ENCODE data around the gene SEL1L3. TPM values are rescaled to one million over a fixed set of nuclear protein-coding genes. Genes with fewer than 3 reads are reported as not detected.
A peak's percentile ranks its signal among the peaks of the same experiment; 100 is the strongest.

Gene SEL1L3
- total and polyA plus RNA-seq, 7 donors = 1.0 to 4.3 (median 1.6) TPM

- Histone ChIP-seq H3K9me3 (no peaks in the 10 kb centered on the region), H3K27ac (no peak overlapping the region), H3K27me3 (ENCODE audit: insufficient read depth in 3 of 3, low read length in 2 of 3) (no peaks in the 10 kb centered on the region), H3K4me3 (no peak overlapping the region), H3K36me3 (ENCODE audit: insufficient read depth in 1 of 2, low read depth in 1 of 2) (no peaks in the 10 kb centered on the region), H3K4me1 (no peaks in the 10 kb centered on the region)
- ATAC-seq (no peak), DNase-seq (no peak)
- 61 to 66% (median 65%) methylated on average over 3 of the region's 3 CpGs for WGBS, 3 donors
- intact Hi-C loops (cut with DNase I) = no loop called here
- TF ChIP-seq, protein P1, sequence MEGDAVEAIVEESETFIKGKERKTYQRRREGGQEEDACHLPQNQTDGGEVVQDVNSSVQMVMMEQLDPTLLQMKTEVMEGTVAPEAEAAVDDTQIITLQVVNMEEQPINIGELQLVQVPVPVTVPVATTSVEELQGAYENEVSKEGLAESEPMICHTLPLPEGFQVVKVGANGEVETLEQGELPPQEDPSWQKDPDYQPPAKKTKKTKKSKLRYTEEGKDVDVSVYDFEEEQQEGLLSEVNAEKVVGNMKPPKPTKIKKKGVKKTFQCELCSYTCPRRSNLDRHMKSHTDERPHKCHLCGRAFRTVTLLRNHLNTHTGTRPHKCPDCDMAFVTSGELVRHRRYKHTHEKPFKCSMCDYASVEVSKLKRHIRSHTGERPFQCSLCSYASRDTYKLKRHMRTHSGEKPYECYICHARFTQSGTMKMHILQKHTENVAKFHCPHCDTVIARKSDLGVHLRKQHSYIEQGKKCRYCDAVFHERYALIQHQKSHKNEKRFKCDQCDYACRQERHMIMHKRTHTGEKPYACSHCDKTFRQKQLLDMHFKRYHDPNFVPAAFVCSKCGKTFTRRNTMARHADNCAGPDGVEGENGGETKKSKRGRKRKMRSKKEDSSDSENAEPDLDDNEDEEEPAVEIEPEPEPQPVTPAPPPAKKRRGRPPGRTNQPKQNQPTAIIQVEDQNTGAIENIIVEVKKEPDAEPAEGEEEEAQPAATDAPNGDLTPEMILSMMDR (IDR thresholded peaks at IDR 0.05) = no peak
Measured at GRCh38 chr4:25703731-25704388, 158.9 kb downstream of the SEL1L3 start.

GRCh38 chr4:25702848-25703247 lies 159.9 kb downstream of the SEL1L3 start:
- Histone ChIP-seq H3K4me3 (no peak overlapping the region), H3K27me3 (ENCODE audit: insufficient read depth in 3 of 3, low read length in 2 of 3) (no peaks in the 10 kb centered on the region), H3K27ac (no peak overlapping the region), H3K36me3 (ENCODE audit: insufficient read depth in 1 of 2, low read depth in 1 of 2) (no peaks in the 10 kb centered on the region), H3K9me3 (no peaks in the 10 kb centered on the region), H3K4me1 (no peaks in the 10 kb centered on the region)
- intact Hi-C loops (cut with DNase I) = no loop called here
- TF ChIP-seq, protein P1 (IDR thresholded peaks at IDR 0.05) = no peak
- no peak for ATAC-seq
- WGBS, 3 donors = 22 to 28% (median 23%) methylated on average over 5 of the region's 5 CpGs
- peak in 1 of 2 donors; percentile 15 for DNase-seq

DNA sequence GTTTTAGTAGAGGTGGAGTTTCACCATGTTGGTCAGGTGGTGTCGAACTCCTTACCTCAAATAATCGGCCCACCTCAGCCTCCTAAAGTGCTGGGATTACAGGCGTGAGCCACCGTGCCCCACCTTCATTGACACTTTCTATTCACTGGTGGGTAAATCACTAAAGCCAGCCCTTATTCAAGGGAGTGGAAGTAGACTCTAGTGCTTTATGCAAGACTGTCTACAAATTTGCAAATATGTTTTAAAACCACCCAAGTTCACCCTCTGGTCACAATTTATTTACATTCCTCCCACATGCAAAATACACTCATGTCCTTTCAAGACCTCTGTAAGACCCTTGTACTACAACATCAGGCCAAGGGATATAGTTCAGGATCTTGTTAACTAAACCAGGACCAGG lies 162.1 kb downstream of the SEL1L3 start:
- H3K27ac ChIP-seq = no peak overlapping the region
- TF ChIP-seq, protein P1 (IDR thresholded peaks at IDR 0.05) = no peak
- ATAC-seq (no peak), DNase-seq (no peak)
- H3K4me1 ChIP-seq = no peaks in the 10 kb centered on the region
- no peak overlapping the region for H3K4me3 ChIP-seq
- H3K9me3 ChIP-seq = no peaks in the 10 kb centered on the region
- H3K27me3 ChIP-seq (ENCODE audit: insufficient read depth in 3 of 3, low read length in 2 of 3) = no peaks in the 10 kb centered on the region
- H3K36me3 ChIP-seq (ENCODE audit: insufficient read depth in 1 of 2, low read depth in 1 of 2) = no peaks in the 10 kb centered on the region
- intact Hi-C loops (cut with DNase I) = no loop called here
- 89 to 95% (median 90%) methylated on average over 4 of the region's 4 CpGs for WGBS, 3 donors

- ATAC-seq (no peak), DNase-seq (no peak)
- Histone ChIP-seq H3K4me1 (no peaks in the 10 kb centered on the region), H3K27me3 (ENCODE audit: insufficient read depth in 3 of 3, low read length in 2 of 3) (no peaks in the 10 kb centered on the region), H3K9me3 (no peaks in the 10 kb centered on the region), H3K36me3 (ENCODE audit: insufficient read depth in 1 of 2, low read depth in 1 of 2) (no peaks in the 10 kb centered on the region), H3K4me3 (no peak overlapping the region), H3K27ac (no peak overlapping the region)
- WGBS, 3 donors = 79 to 81% (median 79%) methylated on average over 5 of the region's 5 CpGs
- TF ChIP-seq, protein P1 (IDR thresholded peaks at IDR 0.05) = no peak
- intact Hi-C loops (cut with DNase I) = no loop called here
Measured at GRCh38 chr4:25697516-25697915, 165.3 kb downstream of the SEL1L3 start.

Other genes starting within 250 kb of the SEL1L3 start
- under 1 TPM; 0.16 to 0.44 (median 0.20) TPM for gene SLC34A2, start 207.1 kb downstream of the SEL1L3 start, total RNA-seq
- gene SLC34A2, start 207.1 kb downstream of the SEL1L3 start, polyA plus RNA-seq = under 1 TPM; under 0.01 to 0.18 (median 0.06) TPM
- 10 to 100 TPM; 30.9 to 47.6 (median 38.8) TPM for gene SMIM20, start 51.2 kb upstream of the SEL1L3 start, total RNA-seq
- gene SMIM20, start 51.2 kb upstream of the SEL1L3 start, polyA plus RNA-seq = 100 to 1,000 TPM in 1 of 3 donors, 10 to 100 TPM in 2; 51.6 to 100 (median 59.0) TPM